RPMI7951 (cell line): ENCODE data around the gene ZNF484. TPM values are rescaled to one million over a fixed set of nuclear protein-coding genes. Genes with fewer than 3 reads are reported as not detected.
"Not testable (repeated sequence)": the region's sequence is repeated elsewhere in the genome, so short reads cannot be mapped to it uniquely, and the experiment has no call there.

Source experiments
- DNase-seq: peaks from one replicate; pipeline ENCODE4 v3.0.0-alpha.2; 2012; ENCODE audit warnings: low read depth
- total RNA-seq: library from RNA; depleted of rRNA; stranded (reverse); fragments of >200 nt; shearing (Covaris generic); gene quantifications from 2 replicates; pipeline ENCODE4 v1.2.3, GENCODE V29; 2014; rRNA removed

ZNF484 gene
- total RNA-seq, result 7.4 and 8.8 TPM in 2 replicates

- DNase-seq, result peak; percentile 95
Observed at GRCh38 chr9:92877531-92878430, at the start of gene ZNF484. TSS of gene ZNF484 (minus strand) at chr9:92878038. CDS start at chr9:92875029, 3,009 bp downstream.

GRCh38 chr9:92920437-92920836 lies 42.6 kb upstream of the ZNF484 start:
- no peak for DNase-seq

GRCh38 chr9:92917176-92917800 lies 39.5 kb upstream of the ZNF484 start:
- DNase-seq, result no peak

GRCh38 chr9:92911511-92912475 lies 34.0 kb upstream of the ZNF484 start:
- DNase-seq, result no peak

- not testable (repeated sequence) for DNase-seq
Observed at GRCh38 chr9:92905137-92905536, 27.3 kb upstream of the ZNF484 start.

- no peak for DNase-seq
Observed at GRCh38 chr9:92897323-92897722, 19.5 kb upstream of the ZNF484 start.

- no peak for DNase-seq
Observed at GRCh38 chr9:92895812-92896436, 18.1 kb upstream of the ZNF484 start.

GRCh38 chr9:92894711-92895362 lies 17.0 kb upstream of the ZNF484 start:
- DNase-seq, result no peak

- not testable (repeated sequence) for DNase-seq
Observed at GRCh38 chr9:92893916-92894610, 16.2 kb upstream of the ZNF484 start.

- not testable (repeated sequence) for DNase-seq
Observed at GRCh38 chr9:92892276-92892675, 14.4 kb upstream of the ZNF484 start.

GRCh38 chr9:92890761-92891160 lies 12.9 kb upstream of the ZNF484 start:
- no peak for DNase-seq

GRCh38 chr9:92887880-92888338 lies 10.1 kb upstream of the ZNF484 start:
- DNase-seq, result no peak

GRCh38 chr9:92886846-92887610 lies 9.2 kb upstream of the ZNF484 start:
- DNase-seq, result peak; percentile 29

- DNase-seq, result not testable (repeated sequence)
Observed at GRCh38 chr9:92883666-92884405, 6.0 kb upstream of the ZNF484 start.

GRCh38 chr9:92882276-92882675 lies 4.4 kb upstream of the ZNF484 start:
- DNase-seq, result no peak

GRCh38 chr9:92875373-92875772 lies 2.5 kb downstream of the ZNF484 start:
- DNase-seq, result no peak

GRCh38 chr9:92870289-92870688 lies 7.5 kb downstream of the ZNF484 start:
- no peak for DNase-seq

GRCh38 chr9:92866600-92866999 lies 11.2 kb downstream of the ZNF484 start:
- DNase-seq, result not testable (repeated sequence)

- no peak for DNase-seq
Observed at GRCh38 chr9:92864152-92864551, 13.7 kb downstream of the ZNF484 start.
